ENCODE measurements around the gene DIS3L2.
"Not testable (repeated sequence)": the region's sequence is repeated elsewhere in the genome, so short reads cannot be mapped to it uniquely, and the experiment has no call there.

Gene DIS3L2

DNA sequence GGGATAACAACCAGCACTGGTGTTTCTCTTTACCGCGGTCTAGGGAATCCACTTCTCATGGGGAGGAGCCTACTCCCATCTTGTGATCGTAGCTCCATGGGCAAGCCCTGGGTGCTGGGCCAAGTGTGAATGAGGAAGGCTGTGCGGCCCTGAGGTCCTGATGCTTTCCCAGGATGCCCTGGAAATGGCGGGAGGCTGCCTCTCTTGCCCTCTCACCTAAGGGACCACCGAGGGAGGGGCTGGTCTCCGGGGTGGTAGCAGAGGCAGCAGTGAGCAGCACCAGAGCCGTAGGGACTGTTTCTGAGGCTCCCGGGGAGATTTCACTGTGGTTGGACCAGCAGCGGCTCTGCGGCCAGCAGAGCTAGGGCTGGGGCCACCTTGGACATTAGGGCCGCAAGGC lies 19.8 kb upstream of the DIS3L2 start:
- no peaks in the 10 kb centered on the region for H3K36me3 ChIP-seq (ENCODE audit: control insufficient read depth, insufficient read depth, low read length)
- DNase-seq (ENCODE audit: extremely low read depth, insufficient read length): no peak
- no peaks in the 10 kb centered on the region; the same call in 1 of the 2 replicates for H3K27me3 ChIP-seq (replicated peaks; ENCODE audit: control insufficient read depth, insufficient read depth, low read length)
- TF ChIP-seq, protein P1, sequence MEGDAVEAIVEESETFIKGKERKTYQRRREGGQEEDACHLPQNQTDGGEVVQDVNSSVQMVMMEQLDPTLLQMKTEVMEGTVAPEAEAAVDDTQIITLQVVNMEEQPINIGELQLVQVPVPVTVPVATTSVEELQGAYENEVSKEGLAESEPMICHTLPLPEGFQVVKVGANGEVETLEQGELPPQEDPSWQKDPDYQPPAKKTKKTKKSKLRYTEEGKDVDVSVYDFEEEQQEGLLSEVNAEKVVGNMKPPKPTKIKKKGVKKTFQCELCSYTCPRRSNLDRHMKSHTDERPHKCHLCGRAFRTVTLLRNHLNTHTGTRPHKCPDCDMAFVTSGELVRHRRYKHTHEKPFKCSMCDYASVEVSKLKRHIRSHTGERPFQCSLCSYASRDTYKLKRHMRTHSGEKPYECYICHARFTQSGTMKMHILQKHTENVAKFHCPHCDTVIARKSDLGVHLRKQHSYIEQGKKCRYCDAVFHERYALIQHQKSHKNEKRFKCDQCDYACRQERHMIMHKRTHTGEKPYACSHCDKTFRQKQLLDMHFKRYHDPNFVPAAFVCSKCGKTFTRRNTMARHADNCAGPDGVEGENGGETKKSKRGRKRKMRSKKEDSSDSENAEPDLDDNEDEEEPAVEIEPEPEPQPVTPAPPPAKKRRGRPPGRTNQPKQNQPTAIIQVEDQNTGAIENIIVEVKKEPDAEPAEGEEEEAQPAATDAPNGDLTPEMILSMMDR (IDR thresholded peaks at IDR 0.05; ENCODE audit: insufficient read depth, low read length, poor library complexity, severe bottlenecking): no peak
- H3K4me3 ChIP-seq (replicated peaks; ENCODE audit: low read depth, low read length): no peak overlapping the region

DNA sequence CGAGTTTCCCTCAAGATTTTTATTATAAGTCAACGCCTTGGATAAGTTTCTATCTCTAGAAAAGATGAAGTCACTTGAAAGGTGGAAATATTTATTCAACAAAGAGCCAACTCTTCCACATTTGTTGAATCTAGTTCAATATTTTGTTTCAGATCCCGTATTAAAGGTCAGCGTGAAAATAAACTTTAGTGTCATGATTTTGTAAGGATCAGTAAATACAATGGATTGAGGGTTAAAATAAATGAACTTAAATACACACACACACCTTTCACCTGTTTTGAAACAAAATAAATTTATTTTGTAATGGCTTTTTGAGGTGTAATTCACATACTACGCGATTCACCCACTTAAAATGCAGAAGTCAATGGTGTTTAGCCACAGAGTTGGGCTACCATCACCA lies 19.3 kb upstream of the DIS3L2 start:
- H3K4me3 ChIP-seq (replicated peaks; ENCODE audit: low read depth, low read length): no peak overlapping the region
- no peak for DNase-seq (ENCODE audit: extremely low read depth, insufficient read length)
- H3K36me3 ChIP-seq (ENCODE audit: control insufficient read depth, insufficient read depth, low read length): no peaks in the 10 kb centered on the region
- H3K27me3 ChIP-seq (replicated peaks; ENCODE audit: control insufficient read depth, insufficient read depth, low read length): no peaks in the 10 kb centered on the region; the same call in 1 of the 2 replicates
- TF ChIP-seq, protein P1 (IDR thresholded peaks at IDR 0.05; ENCODE audit: insufficient read depth, low read length, poor library complexity, severe bottlenecking): no peak

DNA sequence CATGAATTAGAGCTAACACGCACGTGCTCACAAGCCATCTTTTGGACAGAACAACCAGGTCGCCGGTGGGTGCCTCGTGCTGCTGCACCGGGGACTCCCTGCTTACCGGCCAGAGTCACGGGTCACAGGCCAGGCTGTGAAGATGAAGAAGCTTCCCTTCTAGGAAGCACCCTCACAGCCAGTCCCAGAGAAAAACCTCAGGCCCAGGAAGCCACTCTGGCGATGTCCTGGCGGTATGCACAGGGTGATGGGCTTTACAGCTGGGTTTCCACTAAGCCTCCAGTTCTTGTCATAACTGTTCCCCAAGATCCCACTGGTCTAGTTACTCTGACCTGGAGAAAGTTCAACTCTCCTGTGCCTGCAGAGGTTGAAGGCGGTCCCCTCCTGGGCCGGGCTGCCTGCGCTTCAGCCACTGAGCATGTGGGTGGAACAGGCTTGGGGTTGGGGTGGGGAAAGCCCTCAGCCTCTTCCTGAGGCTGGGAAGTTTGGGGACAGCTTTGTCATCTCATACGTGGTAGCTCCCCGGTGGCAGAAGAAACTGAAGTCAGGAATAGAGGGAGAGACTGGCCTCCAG lies 15.2 kb upstream of the DIS3L2 start:
- Histone ChIP-seq H3K4me3 (replicated peaks; ENCODE audit: low read depth, low read length) (no peak overlapping the region), H3K36me3 (ENCODE audit: control insufficient read depth, insufficient read depth, low read length) (no peaks in the 10 kb centered on the region), H3K27me3 (replicated peaks; ENCODE audit: control insufficient read depth, insufficient read depth, low read length) (no peaks in the 10 kb centered on the region)
- TF ChIP-seq, protein P1 (IDR thresholded peaks at IDR 0.05; ENCODE audit: insufficient read depth, low read length, poor library complexity, severe bottlenecking): no peak
- no peak for DNase-seq (ENCODE audit: extremely low read depth, insufficient read length)

DNA sequence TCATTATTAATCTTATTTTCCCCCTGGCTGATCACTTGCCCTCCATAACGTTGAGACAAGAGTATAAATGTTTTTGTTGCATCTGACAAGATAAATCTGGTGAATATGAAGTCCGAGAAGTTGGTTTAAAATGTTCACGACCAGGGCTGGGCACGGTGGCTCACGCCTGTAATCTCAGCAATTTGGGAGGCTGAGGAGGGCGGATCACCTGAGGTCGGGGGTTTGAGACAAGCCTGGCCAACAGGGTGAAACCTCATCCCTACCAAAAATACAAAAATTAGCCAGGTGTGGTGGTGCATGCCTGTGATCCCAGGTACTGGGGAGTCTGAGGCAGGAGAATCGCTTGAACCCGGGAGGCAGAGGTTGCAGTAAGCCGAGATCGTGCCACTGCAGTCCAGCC lies 14.4 kb upstream of the DIS3L2 start:
- H3K36me3 ChIP-seq (ENCODE audit: control insufficient read depth, insufficient read depth, low read length); DNase-seq (ENCODE audit: extremely low read depth, insufficient read length); H3K27me3 ChIP-seq (replicated peaks; ENCODE audit: control insufficient read depth, insufficient read depth, low read length); H3K4me3 ChIP-seq (replicated peaks; ENCODE audit: low read depth, low read length): not testable (repeated sequence)

DNA sequence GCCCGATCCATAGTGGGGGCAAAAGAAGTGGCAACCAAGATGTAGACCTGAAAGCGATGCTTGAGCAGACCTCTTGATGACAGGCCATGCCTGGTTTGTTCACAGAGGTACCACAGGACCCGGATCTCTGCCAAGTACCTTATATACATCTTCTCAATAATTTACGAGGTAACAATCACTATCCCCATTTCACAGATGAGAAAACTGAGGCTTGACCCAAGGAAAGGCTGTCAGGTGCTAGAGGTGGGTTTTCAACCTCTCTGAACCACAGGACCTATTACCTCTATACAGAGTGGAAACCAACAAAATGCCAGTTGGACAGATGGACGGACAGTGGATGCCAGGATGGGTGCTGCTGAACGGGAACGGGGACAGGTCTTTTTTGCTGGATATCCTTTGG lies 13.8 kb upstream of the DIS3L2 start:
- DNase-seq (ENCODE audit: extremely low read depth, insufficient read length): no peak
- H3K36me3 ChIP-seq (ENCODE audit: control insufficient read depth, insufficient read depth, low read length): no peaks in the 10 kb centered on the region
- TF ChIP-seq, protein P1 (IDR thresholded peaks at IDR 0.05; ENCODE audit: insufficient read depth, low read length, poor library complexity, severe bottlenecking): no peak
- no peak overlapping the region for H3K4me3 ChIP-seq (replicated peaks; ENCODE audit: low read depth, low read length)
- H3K27me3 ChIP-seq (replicated peaks; ENCODE audit: control insufficient read depth, insufficient read depth, low read length): no peaks in the 10 kb centered on the region

DNA sequence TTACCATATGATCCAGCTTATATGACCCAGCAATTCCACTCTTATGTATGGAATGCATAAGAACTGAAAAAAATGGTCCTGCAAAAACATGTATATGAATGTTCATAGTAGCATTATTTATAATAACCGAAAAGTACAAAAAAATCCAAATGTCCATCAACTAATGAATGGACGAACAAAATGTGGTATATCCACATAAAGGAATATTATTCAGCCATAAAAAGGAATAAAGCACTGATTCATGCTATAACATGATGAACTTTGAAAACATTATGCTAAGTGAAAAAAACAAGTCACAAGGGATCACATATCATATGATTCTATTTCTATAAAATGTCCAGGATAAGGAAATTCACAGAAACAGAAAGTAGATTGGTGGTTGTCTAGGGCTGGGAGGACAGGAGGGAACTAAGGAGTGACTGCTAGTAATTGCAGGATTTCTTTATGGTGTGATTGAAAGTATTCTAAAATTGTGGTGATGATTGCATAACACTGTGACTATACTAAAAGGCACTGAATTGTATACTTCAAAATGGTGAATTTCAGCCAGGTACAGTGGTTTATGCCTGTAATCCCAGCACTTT lies 10.0 kb upstream of the DIS3L2 start:
- Histone ChIP-seq H3K4me3 (replicated peaks; ENCODE audit: low read depth, low read length) (no peak overlapping the region), H3K36me3 (ENCODE audit: control insufficient read depth, insufficient read depth, low read length) (no peaks in the 10 kb centered on the region), H3K27me3 (replicated peaks; ENCODE audit: control insufficient read depth, insufficient read depth, low read length) (no peaks in the 10 kb centered on the region)
- no peak for DNase-seq (ENCODE audit: extremely low read depth, insufficient read length)
- TF ChIP-seq, protein P1 (IDR thresholded peaks at IDR 0.05; ENCODE audit: insufficient read depth, low read length, poor library complexity, severe bottlenecking): no peak

All from GM06990 (cell line).